Measurements from ENCODE around the gene ZNF629. TPM values are rescaled to one million over a fixed set of nuclear protein-coding genes. Genes with fewer than 3 reads are reported as not detected.
"Not testable (repeated sequence)": the region's sequence is repeated elsewhere in the genome, so short reads cannot be mapped to it uniquely, and the experiment has no call there.

The ZNF629 gene
- total RNA-seq, 2 experiments from 2014 or later: 1.6 to 1.7 TPM

DNA sequence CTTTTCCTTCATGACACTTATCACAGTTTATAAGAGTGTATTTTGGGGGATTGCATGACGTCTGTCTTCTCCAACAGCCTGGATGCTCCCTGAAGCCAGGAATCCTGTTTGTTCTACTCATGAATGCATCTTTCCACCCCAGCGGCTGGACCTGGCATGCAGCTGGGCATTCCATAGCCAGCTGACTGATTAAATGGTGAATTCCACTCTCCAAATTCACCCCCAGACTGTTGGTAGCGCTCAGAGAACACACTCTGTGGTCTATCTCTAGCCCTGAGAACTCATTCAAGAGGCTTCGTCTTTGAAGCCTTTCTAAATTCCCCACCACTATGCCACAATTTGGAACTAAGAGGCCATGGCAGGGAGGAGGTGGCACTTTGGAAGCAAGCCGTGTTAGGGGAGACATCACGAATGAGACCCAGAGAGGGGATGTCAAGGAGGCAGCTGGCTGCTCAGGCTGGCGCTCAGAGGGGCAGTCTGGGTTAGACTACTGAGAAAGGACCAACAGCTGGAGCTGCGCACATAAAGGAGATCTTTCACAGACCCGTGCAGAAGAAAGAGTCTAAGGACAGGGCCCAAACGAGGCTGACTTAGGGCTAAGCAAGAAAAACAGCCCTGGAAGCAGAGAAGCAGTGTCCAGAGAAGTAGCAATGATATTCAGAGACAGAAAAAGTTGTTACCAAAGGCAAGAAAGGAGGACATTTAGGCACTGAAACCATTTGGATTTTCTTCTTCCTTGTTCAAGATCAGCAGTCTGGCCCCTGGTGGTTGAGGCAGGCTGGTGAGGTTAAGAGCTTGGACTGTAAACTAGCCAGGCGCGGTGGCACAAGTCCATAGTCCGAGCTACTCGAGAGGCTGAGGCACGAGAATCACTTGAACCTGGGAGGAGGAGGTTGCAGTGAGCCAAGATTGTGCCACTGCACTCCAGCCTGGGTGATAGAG is 42.4 kb upstream of the ZNF629 start:
- CTCF ChIA-PET: interaction anchor here (1.0 kb wide), 1 partner anchor 15 kb away, joined by 3 read pairs; no protein-coding TSS in a partner anchor
- Histone ChIP-seq H3K4me3 (ENCODE audit: low read length) (no peak overlapping the region), H3K4me1 (ENCODE audit: insufficient read depth, low read length) (no peaks in the 10 kb centered on the region), H3K27me3 (ENCODE audit: control insufficient read depth in 1 of 2, insufficient read depth in 2 of 2, low read length in 2 of 2) (no peaks in the 10 kb centered on the region), H3K36me3 (ENCODE audit: insufficient read depth, low read length) (no peaks in the 10 kb centered on the region), H3K27ac (ENCODE audit: low read depth in 1 of 2, low read length in 2 of 2) (no peak overlapping the region), H3K9me3 (ENCODE audit: control insufficient read depth in 1 of 2, insufficient read depth in 1 of 2, low read length in 2 of 2) (no peaks in the 10 kb centered on the region)
- no peak overlapping the region for H3K4me3 Mint-ChIP-seq
- no peaks in the 10 kb centered on the region for H3K9me3 Mint-ChIP-seq
- no peak overlapping the region for H3K27ac Mint-ChIP-seq
- intact Hi-C loops (cut with DNase I, micrococcal nuclease): no loop called here
- DNase-seq: no peak
- no peak for TF ChIP-seq CTCF (IDR thresholded peaks at IDR 0.05)
- H3K4me1 Mint-ChIP-seq (ENCODE audit: low read depth): no peaks in the 10 kb centered on the region
- no peaks in the 10 kb centered on the region for H3K36me3 Mint-ChIP-seq (ENCODE audit: low read depth)
- POLR2A ChIA-PET: no interaction called here
- ATAC-seq (ENCODE audit: poor library complexity): no peak
- H3K27me3 Mint-ChIP-seq: peaks cover 9% of the 10 kb centered on the region

- ChIA-PET POLR2A (interaction anchor here (1.0 kb wide), 1 partner anchor 8 kb away, joined by 3 read pairs; no protein-coding TSS in a partner anchor), CTCF (no interaction called here)
- Histone ChIP-seq H3K27ac (ENCODE audit: low read depth in 1 of 2, low read length in 2 of 2) (no peak overlapping the region), H3K9me3 (ENCODE audit: control insufficient read depth in 1 of 2, insufficient read depth in 1 of 2, low read length in 2 of 2) (peaks cover 0 to 5% of the 10 kb centered on the region in 2 experiments), H3K4me3 (ENCODE audit: low read length) (no peak overlapping the region), H3K4me1 (ENCODE audit: insufficient read depth, low read length) (no peaks in the 10 kb centered on the region), H3K27me3 (ENCODE audit: control insufficient read depth in 1 of 2, insufficient read depth in 2 of 2, low read length in 2 of 2) (no peaks in the 10 kb centered on the region), H3K36me3 (ENCODE audit: insufficient read depth, low read length) (no peaks in the 10 kb centered on the region)
- H3K27me3 Mint-ChIP-seq: peaks cover 2% of the 10 kb centered on the region
- H3K4me1 Mint-ChIP-seq (ENCODE audit: low read depth): no peaks in the 10 kb centered on the region
- DNase-seq (no peak), ATAC-seq (ENCODE audit: poor library complexity) (no peak)
- no peaks in the 10 kb centered on the region for H3K9me3 Mint-ChIP-seq
- H3K27ac Mint-ChIP-seq: no peak overlapping the region
- H3K36me3 Mint-ChIP-seq (ENCODE audit: low read depth): no peaks in the 10 kb centered on the region
- intact Hi-C loops (cut with DNase I, micrococcal nuclease): no loop called here
- no peak for TF ChIP-seq CTCF (IDR thresholded peaks at IDR 0.05)
- H3K4me3 Mint-ChIP-seq: no peak overlapping the region
Observed at GRCh38 chr16:30821891-30822290, 34.9 kb upstream of the ZNF629 start.

- H3K36me3 Mint-ChIP-seq (ENCODE audit: low read depth); H3K27me3 Mint-ChIP-seq; H3K4me1 ChIP-seq (ENCODE audit: insufficient read depth, low read length); H3K4me3 Mint-ChIP-seq; H3K27me3 ChIP-seq (ENCODE audit: control insufficient read depth in 1 of 2, insufficient read depth in 2 of 2, low read length in 2 of 2); H3K9me3 ChIP-seq (ENCODE audit: control insufficient read depth in 1 of 2, insufficient read depth in 1 of 2, low read length in 2 of 2); H3K27ac Mint-ChIP-seq; ATAC-seq (ENCODE audit: poor library complexity); intact Hi-C loops (cut with DNase I, micrococcal nuclease); H3K9me3 Mint-ChIP-seq; CTCF ChIA-PET; H3K27ac ChIP-seq (ENCODE audit: low read depth in 1 of 2, low read length in 2 of 2); H3K36me3 ChIP-seq (ENCODE audit: insufficient read depth, low read length); H3K4me3 ChIP-seq (ENCODE audit: low read length); DNase-seq; POLR2A ChIA-PET; H3K4me1 Mint-ChIP-seq (ENCODE audit: low read depth): not testable (repeated sequence)
Observed at GRCh38 chr16:30821441-30821840, 34.4 kb upstream of the ZNF629 start.

Measured in CD4-positive, alpha-beta T cell (primary cell).